Mesendoderm (in vitro differentiated cells): ENCODE measurements around the gene U2SURP.

Source experiments
- DNase-seq: peaks from one replicate; pipeline ENCODE4 v3.0.0; 2013
- H2AK5ac ChIP-seq: 2 replicates; pipeline ENCODE4 v1.6.1; 2013; ENCODE audit warnings: low read length, inconsistent platforms
- H2BK120ac ChIP-seq: 2 replicates; pipeline ENCODE4 v1.6.1; 2013; ENCODE audit warnings: low read depth, mild to moderate bottlenecking, low read length, moderate library complexity, mixed read lengths
- H2BK15ac ChIP-seq: replicated peaks from 2 replicates; pipeline ENCODE4 v1.6.1; 2013; ENCODE audit warnings: low read depth, mild to moderate bottlenecking, moderate library complexity
- H2BK5ac ChIP-seq: 2 replicates; pipeline ENCODE4 v1.6.1; 2013; ENCODE audit warnings: low read length, inconsistent platforms
- H3K18ac ChIP-seq: 2 replicates; pipeline ENCODE4 v1.6.1; 2013; ENCODE audit warnings: mild to moderate bottlenecking, low read length, mixed read lengths
- H3K23ac ChIP-seq: one replicate; pipeline ENCODE4 v1.6.1; 2013; ENCODE audit warnings: low read length
- H3K27ac ChIP-seq: 2 replicates; pipeline ENCODE4 v1.5.1; 2013; ENCODE audit warnings: low read depth, mild to moderate bottlenecking, inconsistent platforms, low read length, moderate library complexity
- H3K27me3 ChIP-seq: 2 replicates; pipeline ENCODE4 v1.6.1; 2013; ENCODE audit warnings: low read length, control low read depth, mild to moderate bottlenecking, inconsistent platforms; ENCODE audit not compliant: insufficient read depth, poor library complexity
- H3K36me3 ChIP-seq: 2 replicates; pipeline ENCODE4 v1.6.1; 2013; ENCODE audit warnings: low read length, inconsistent platforms; ENCODE audit not compliant: control insufficient read depth, insufficient read depth
- H3K4ac ChIP-seq: one replicate; pipeline ENCODE4 v1.6.1; 2013; ENCODE audit warnings: low read depth, mild to moderate bottlenecking, low read length, moderate library complexity
- H3K4me1 ChIP-seq: 2 replicates; pipeline ENCODE4 v1.6.1; 2013; ENCODE audit warnings: low read depth, low read length, inconsistent platforms; ENCODE audit not compliant: control insufficient read depth
- H3K4me2 ChIP-seq: 2 replicates; pipeline ENCODE4 v1.6.1; 2013; ENCODE audit warnings: low read length
- H3K4me3 ChIP-seq: 2 replicates; pipeline ENCODE4 v1.5.1; 2013; ENCODE audit warnings: mild to moderate bottlenecking, low read length
- H3K56ac ChIP-seq: one replicate; pipeline ENCODE4 v1.6.1; 2013; ENCODE audit warnings: low read length
- H3K79me1 ChIP-seq: 2 replicates; pipeline ENCODE4 v1.6.1; 2013; ENCODE audit warnings: low read length, inconsistent platforms
- H3K79me2 ChIP-seq: 2 replicates; pipeline ENCODE4 v1.6.1; 2013; ENCODE audit warnings: mild to moderate bottlenecking, low read length; ENCODE audit not compliant: control insufficient read depth, insufficient read depth
- H3K9ac ChIP-seq: 2 replicates; pipeline ENCODE4 v1.6.1; 2013; ENCODE audit warnings: low read length, inconsistent platforms
- H4K5ac ChIP-seq: one replicate; pipeline ENCODE4 v1.6.1; 2013; ENCODE audit warnings: low read length
- H4K8ac ChIP-seq: one replicate; pipeline ENCODE4 v1.6.1; 2013; ENCODE audit warnings: low read depth, mild to moderate bottlenecking, control low read depth, low read length, moderate library complexity
- WGBS: extraction: QIAGEN DNeasy Blood & Tissue Kit; methylation state at CpG from one replicate; pipeline ENCODE4 v1.1.7; 2013; ENCODE audit warnings: low lambda C conversion rate, missing lambda C conversion rate; ENCODE audit not compliant: insufficient coverage; ENCODE audit errors: extremely low coverage; 5-methylcytosine and 5-hydroxymethylcytosine counted together

Gene U2SURP

GRCh38 chr3:142997330-142997729 lies 4.0 kb upstream of the U2SURP start:
- H4K5ac ChIP-seq = no peak overlapping the region
- no peak overlapping the region for H2BK120ac ChIP-seq

DNA sequence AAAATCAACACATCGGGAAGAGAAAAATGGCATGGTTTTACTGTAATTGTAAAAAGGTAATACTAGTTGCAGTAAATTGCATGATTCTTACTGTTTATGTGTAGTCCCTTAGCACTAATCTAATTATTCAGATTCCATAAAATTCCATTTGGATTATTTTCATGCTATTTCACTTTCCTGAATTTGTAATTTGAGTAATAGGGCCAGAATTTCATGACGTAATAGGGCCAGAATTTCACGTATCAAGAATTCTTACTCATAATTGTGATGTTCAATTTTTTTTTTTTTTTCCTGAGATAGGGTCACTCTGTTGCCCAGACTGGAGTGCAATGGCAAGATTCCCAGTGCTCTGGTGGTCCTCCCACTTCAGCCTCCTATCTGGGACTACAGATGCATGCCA lies 2.9 kb upstream of the U2SURP start:
- DNase-seq = no peak
- Histone ChIP-seq H4K8ac (no peak overlapping the region), H4K5ac (no peak overlapping the region), H3K4me2 (no peak overlapping the region), H3K4ac (no peak overlapping the region), H3K4me3 (no peak overlapping the region), H3K18ac (no peak overlapping the region), H3K36me3 (no peaks in the 10 kb centered on the region), H2BK15ac (no peak overlapping the region), H3K27me3 (no peaks in the 10 kb centered on the region), H2BK5ac (no peak overlapping the region), H3K56ac (no peak overlapping the region), H3K4me1 (peaks cover 3% of the 10 kb centered on the region), H3K9ac (no peak overlapping the region), H2BK120ac (no peak overlapping the region), H3K23ac (no peak overlapping the region), H2AK5ac (no peak overlapping the region), H3K27ac (no peak overlapping the region), H3K79me1 (peaks cover 2% of the 10 kb centered on the region), H3K79me2 (peaks cover 17% of the 10 kb centered on the region)
- no CpG with 5 or more reads among the region's 3 CpGs for WGBS

More at GRCh38 chr3:142997330-142997729, 4.0 kb upstream of the U2SURP start:
- H2AK5ac ChIP-seq = no peak overlapping the region
- peaks cover 3% of the 10 kb centered on the region for H3K4me1 ChIP-seq
- no peak overlapping the region for H3K4me3 ChIP-seq
- H3K9ac ChIP-seq = no peak overlapping the region
- no peak overlapping the region for H2BK15ac ChIP-seq
- H3K79me1 ChIP-seq = peaks cover 2% of the 10 kb centered on the region
- H3K27ac ChIP-seq = no peak overlapping the region
- H3K4ac ChIP-seq = no peak overlapping the region
- no peak overlapping the region for H3K18ac ChIP-seq
- no peak overlapping the region for H4K8ac ChIP-seq
- H2BK5ac ChIP-seq = no peak overlapping the region
- DNase-seq = no peak
- WGBS = no CpG with 5 or more reads among the region's 2 CpGs
- no peak overlapping the region for H3K4me2 ChIP-seq
- no peak overlapping the region for H3K56ac ChIP-seq
- H3K27me3 ChIP-seq = no peaks in the 10 kb centered on the region
- H3K36me3 ChIP-seq = no peaks in the 10 kb centered on the region
- H3K79me2 ChIP-seq = peaks cover 8% of the 10 kb centered on the region
- H3K23ac ChIP-seq = no peak overlapping the region

DNA sequence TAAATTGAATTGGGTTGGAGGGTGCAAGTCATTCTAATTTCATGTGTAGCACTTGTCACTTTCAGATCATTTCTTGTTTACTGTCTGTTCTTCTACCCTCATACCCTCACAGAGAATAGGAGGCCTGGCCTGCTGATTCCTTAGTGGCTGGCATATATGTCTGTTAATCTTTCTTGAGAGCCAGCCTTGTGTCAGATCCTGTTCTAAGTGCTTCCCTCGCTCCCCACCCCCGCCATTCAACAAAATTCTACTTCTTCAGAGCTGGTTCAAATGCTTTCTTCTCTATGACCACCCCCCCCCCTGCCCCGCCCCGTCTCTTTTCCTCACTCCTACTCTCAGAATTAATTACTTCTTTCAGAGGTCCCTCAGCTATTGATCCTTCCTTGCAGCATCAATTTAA lies 1.5 kb upstream of the U2SURP start:
- Histone ChIP-seq H3K36me3 (no peaks in the 10 kb centered on the region), H3K4me1 (peaks cover 3% of the 10 kb centered on the region), H3K4me2 (no peak overlapping the region), H3K4me3 (no peak overlapping the region), H3K79me1 (peaks cover 2% of the 10 kb centered on the region), H2BK5ac (no peak overlapping the region), H2BK120ac (no peak overlapping the region), H3K4ac (no peak overlapping the region), H3K23ac (no peak overlapping the region), H3K79me2 (peaks cover 27% of the 10 kb centered on the region), H3K18ac (no peak overlapping the region), H3K27ac (no peak overlapping the region), H3K56ac (peak overlapping the region; percentile 86), H4K5ac (no peak overlapping the region), H2AK5ac (no peak overlapping the region), H2BK15ac (no peak overlapping the region), H3K9ac (no peak overlapping the region), H4K8ac (no peak overlapping the region), H3K27me3 (no peaks in the 10 kb centered on the region)
- no CpG with 5 or more reads among the region's 4 CpGs for WGBS
- DNase-seq = peak; percentile 36

GRCh38 chr3:143000528-143000927 lies 842 bp upstream of the U2SURP start:
- Histone ChIP-seq H3K9ac (peak overlapping the region; percentile 66), H2BK120ac (no peak overlapping the region), H3K79me2 (peaks cover 33% of the 10 kb centered on the region), H3K4me1 (peaks cover 3% of the 10 kb centered on the region), H3K36me3 (no peaks in the 10 kb centered on the region), H3K4me2 (peak overlapping the region; percentile 75), H3K18ac (no peak overlapping the region), H4K5ac (no peak overlapping the region), H3K27ac (peak overlapping the region; percentile 38), H4K8ac (no peak overlapping the region), H2BK15ac (no peak overlapping the region), H3K56ac (peak overlapping the region; percentile 86), H3K27me3 (no peaks in the 10 kb centered on the region), H3K23ac (no peak overlapping the region), H2AK5ac (no peak overlapping the region), H3K79me1 (peaks cover 2% of the 10 kb centered on the region), H2BK5ac (no peak overlapping the region), H3K4me3 (peak overlapping the region; percentile 33), H3K4ac (peak overlapping the region; percentile 48)
- WGBS = no CpG with 5 or more reads among the region's 10 CpGs
- peak; percentile 78 for DNase-seq

- peak overlapping the region; percentile 13 for H3K4me3 ChIP-seq
- peak overlapping the region; percentile 66 for H3K9ac ChIP-seq
- no peak overlapping the region for H4K5ac ChIP-seq
- peaks cover 2% of the 10 kb centered on the region for H3K79me1 ChIP-seq
- peak overlapping the region; percentile 1 for H3K4me2 ChIP-seq
- peaks cover 3% of the 10 kb centered on the region for H3K4me1 ChIP-seq
- peak overlapping the region; percentile 17 for H3K4ac ChIP-seq
- no peak overlapping the region for H2BK15ac ChIP-seq
- H4K8ac ChIP-seq = no peak overlapping the region
- H2AK5ac ChIP-seq = no peak overlapping the region
- WGBS = no CpG with 5 or more reads among the region's 15 CpGs
- H3K27me3 ChIP-seq = no peaks in the 10 kb centered on the region
- H3K23ac ChIP-seq = no peak overlapping the region
- H3K18ac ChIP-seq = no peak overlapping the region
- peak overlapping the region; percentile 70 for H3K56ac ChIP-seq
- no peak overlapping the region for H2BK5ac ChIP-seq
- no peaks in the 10 kb centered on the region for H3K36me3 ChIP-seq
- peaks cover 37% of the 10 kb centered on the region for H3K79me2 ChIP-seq
- H2BK120ac ChIP-seq = no peak overlapping the region
- no peak for DNase-seq
- peak overlapping the region; percentile 72 for H3K27ac ChIP-seq
These were observed 369 bp upstream of the U2SURP start for GRCh38 chr3:143001034-143001368.

DNA sequence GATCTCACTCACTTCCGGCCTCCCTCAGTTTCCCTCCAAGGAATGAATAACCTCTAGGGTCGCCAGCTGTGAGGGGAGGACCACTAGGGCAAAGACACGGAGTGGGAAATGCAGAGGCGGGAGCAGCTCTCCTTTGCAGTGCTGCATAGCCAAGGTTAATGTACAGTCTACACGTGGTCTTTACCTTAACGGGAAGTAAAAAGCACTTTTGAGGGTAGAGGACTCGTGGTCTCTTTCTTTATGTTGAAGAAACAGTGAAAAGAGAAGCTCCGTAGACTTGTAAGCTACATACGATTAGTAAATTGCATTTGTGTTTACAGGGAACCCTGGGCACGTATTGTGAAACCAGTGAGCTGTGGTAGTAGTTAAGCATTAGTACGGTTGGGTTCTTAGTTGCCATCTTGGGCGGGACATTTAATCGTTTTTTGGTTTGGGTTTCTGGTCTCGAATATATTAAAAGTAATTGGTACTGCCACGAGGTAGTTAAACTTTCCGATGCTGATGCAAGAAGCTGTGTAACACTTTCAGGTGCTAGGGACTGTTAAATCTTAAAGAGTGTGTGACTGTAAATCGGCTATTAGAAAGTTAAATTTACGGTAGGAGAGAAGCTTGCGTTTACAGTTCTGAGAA lies 828 bp downstream of the U2SURP start:
- Histone ChIP-seq H3K4ac (peak overlapping the region; percentile 49), H3K27me3 (no peaks in the 10 kb centered on the region), H3K36me3 (no peaks in the 10 kb centered on the region), H4K5ac (no peak overlapping the region), H4K8ac (no peak overlapping the region), H2BK5ac (no peak overlapping the region), H2BK120ac (no peak overlapping the region), H3K9ac (peak overlapping the region; percentile 91), H3K4me2 (peak overlapping the region; percentile 56), H3K23ac (no peak overlapping the region), H3K18ac (no peak overlapping the region), H2AK5ac (no peak overlapping the region), H2BK15ac (no peak overlapping the region), H3K79me1 (peaks cover 2% of the 10 kb centered on the region), H3K79me2 (peaks cover 49% of the 10 kb centered on the region), H3K56ac (peak overlapping the region; percentile 94), H3K27ac (peak overlapping the region; percentile 58), H3K4me3 (peak overlapping the region; percentile 87), H3K4me1 (peaks cover 3% of the 10 kb centered on the region)
- no CpG with 5 or more reads among the region's 19 CpGs for WGBS
- DNase-seq = peak; percentile 65
